GM04504 (cell line): ENCODE data around the gene ZNF222.

ENCODE experiments used
- DNase-seq: peaks from one replicate; pipeline ENCODE4 v3.0.0-alpha.2; 2012; ENCODE audit warnings: low read depth

The ZNF222 gene

GRCh38 chr19:44055870-44056269 lies 30.7 kb downstream of the ZNF222 start:
- no peak for DNase-seq

- no peak for DNase-seq
Observed at GRCh38 chr19:44059229-44059628, 34.0 kb downstream of the ZNF222 start.

DNA sequence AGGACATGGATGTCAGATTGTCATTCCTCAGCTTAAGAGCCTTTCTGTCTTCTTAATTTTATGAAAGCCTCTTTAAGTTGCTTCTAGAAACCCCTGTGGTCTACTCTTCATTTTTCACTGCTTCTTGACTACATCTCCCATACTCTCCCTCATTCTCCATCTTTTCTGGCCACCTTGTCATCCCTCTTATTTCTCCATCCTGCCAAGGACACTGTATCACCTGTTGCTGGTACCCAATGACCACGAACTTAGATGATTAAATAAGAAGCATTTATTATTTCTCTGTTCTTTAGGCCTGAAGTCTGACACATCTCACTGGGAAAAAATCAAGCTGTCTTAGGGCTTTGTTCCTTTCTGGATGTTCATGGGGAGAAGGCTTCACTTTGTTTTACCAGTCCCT lies 35.9 kb downstream of the ZNF222 start:
- DNase-seq: no peak

- no peak for DNase-seq
Observed at GRCh38 chr19:44066305-44066704, 41.1 kb downstream of the ZNF222 start.

DNA sequence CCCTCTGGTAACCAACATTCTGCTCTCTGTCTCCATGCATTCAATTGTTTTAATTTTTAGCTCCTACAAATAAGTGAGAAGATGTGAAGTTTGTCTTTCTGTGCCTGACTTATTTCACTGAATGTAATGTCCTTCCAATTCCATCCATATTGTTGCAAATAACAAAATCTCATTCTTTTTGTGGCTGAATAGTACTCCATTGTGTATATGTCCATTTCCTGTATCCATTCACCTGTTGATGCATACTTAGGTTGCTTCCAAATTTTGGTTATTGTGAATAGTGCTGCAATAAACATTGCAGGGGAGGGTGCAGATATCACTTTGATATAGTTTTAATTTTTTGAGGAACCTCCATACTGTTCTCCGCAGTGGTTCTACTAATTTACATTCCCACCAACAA lies 44.2 kb downstream of the ZNF222 start:
- no peak for DNase-seq

DNA sequence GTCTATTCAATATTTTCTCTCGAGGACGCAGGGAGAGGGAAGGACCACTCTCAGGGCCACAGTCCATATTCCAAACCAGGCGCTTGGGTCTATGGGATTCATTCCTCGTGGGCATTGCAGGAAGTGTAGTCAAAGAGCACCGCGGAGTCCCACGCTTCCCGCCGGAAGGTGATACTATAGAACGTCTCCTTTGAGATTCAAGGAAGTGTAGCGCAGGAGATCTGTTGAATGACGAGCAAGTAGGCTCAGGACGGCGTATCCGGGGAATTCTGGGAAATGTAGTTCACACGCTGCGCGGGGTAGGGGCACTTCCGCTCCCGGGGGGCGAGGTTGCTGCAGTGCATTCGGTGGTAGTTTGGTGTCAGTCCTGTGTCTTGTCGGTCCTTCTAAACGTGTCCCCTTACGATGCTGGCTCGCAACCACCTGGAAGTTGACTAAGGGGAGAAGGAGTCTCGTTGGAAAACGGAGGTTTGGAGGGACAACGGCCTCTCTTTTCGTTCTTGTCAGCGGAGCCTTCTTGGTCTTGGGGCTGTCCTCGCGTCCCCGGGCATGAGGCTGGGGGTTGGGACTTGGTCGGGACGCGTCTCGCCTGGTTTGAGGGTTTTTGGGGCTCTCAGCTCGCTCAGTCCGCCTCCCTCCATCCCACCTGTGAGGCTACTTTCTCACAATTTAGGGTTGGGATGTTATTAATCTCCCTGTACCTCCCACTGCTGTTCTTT lies 46.8 kb downstream of the ZNF222 start, which contains the start of gene ZNF284:
Gene ZNF284, plus strand, starts transcription at position 336 of the 719 bp plus-strand sequence. CDS start 4,231 bp downstream, outside the sequence.
- DNase-seq: peak; percentile 64

GRCh38 chr19:44072543-44073401 lies 47.6 kb downstream of the ZNF222 start:
- no peak for DNase-seq

GRCh38 chr19:44076325-44076724 lies 51.1 kb downstream of the ZNF222 start:
- DNase-seq: no peak
